HG03060 (cell line): ENCODE measurements around the gene HAPLN3.

ENCODE experiments used
- ATAC-seq: cut with Tn5 transposase; IDR thresholded peaks from one replicate; pipeline ENCODE4 v1.9.1; 2021; ENCODE audit warnings: low read depth, moderate number of reproducible peaks; ENCODE audit not compliant: unreplicated experiment

HAPLN3 gene

DNA sequence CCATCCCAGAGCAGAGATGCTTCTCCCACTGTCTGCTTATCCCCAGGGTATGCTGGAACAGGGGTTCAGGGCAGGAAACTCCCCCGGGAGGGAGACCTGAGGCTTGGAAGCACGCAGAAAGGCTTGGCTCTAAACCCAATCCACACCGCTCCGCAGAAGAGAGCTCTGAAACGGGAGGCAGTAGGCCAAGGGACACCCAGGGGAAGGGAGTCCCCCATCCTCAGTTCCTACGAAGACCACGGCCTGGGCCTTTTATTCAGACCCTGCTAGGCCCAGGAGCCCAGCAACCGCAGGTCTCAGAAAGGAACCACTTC is 1.8 kb upstream of the HAPLN3 start:
- ATAC-seq = no peak

DNA sequence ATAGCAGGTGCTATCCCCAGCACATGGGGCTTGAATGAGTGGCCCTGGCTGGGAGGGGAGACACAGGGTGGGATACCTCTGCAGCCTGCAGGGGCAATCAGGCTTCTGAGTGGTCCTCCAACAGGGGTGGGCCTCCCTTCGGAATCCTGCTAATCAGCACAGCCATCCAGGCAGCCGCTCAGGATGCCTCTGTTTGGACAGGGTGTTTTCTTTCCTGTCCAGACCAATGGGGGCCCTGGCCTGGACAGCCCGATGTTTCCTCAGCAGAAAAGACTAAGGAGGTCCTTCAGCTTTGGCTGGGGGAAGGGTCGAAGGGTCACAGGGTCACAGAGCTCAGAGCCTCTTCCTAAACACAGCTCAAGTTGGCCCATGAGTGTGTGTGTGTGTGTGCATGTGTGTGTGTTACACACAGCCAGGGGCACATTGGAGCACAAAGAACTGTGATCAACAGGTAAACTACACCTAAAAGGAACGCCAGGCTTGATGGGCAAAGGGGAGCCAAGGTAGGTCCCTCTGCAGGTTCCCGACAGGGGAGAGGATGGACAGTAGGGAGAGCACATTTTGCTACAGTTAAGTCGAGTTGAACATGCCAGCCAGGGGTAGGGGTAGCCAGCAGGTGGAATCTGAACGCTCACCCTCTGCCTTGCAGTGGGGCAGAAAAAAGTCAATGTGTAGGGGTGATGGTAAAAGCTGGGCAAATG is 1.1 kb upstream of the HAPLN3 start:
- ATAC-seq = no peak

DNA sequence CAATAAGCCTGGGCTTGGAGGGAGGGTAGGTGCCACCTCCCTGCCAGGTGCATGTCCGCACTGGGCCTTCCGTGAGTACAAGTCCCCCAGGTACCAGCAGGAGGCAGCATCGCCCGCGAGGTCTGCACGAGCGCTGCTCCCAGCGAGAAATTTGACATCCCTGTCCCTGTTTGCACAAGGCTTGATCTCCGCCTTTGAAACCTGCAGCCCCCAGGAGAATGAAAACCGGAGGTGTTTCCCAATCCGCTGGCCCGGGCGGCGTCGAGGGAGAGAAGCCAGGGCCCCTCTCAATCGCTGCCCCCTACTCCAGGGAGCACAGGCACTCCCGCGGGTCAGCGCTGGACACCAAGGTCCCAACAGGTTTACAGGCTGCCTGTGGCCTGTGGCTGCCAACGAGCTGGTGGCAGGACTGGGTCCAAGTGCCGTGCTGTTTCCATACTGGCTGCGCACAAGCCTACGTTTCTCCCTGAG is 961 bp downstream of the HAPLN3 start:
- no peak for ATAC-seq

DNA sequence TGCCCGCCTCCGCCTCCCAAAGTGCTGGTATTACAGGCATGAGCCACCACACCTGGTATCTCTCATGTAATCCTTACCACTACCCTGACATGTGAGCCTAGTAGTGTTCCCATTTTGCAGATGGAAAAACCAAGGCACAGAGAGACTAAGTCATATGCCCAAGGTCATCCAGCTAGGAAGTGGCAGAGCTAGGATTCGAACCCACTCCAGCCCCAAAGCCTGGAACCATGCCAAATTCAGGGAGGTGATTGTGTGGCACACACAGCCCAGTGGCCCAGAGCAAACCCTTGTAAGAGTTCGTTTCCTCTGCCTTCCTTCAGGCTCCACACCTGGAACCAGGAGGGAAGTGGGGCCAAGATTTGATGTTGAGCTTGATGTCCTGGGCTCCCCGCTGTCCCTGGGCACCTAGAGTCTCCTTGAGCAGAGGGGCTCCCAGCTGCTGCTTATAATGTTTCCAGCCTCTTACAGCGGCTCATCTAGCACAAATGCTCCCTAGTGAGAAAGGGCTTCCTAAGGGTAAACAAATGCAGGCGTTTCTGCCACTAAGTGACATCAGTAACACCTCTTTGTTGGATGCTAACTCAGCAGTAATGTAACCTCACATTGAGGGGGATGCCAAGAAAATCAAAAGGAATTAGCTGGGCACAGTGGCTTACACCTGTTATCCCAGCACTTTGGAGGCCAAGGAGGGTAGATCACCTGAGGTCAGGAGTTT is 3.6 kb downstream of the HAPLN3 start:
- no peak for ATAC-seq

DNA sequence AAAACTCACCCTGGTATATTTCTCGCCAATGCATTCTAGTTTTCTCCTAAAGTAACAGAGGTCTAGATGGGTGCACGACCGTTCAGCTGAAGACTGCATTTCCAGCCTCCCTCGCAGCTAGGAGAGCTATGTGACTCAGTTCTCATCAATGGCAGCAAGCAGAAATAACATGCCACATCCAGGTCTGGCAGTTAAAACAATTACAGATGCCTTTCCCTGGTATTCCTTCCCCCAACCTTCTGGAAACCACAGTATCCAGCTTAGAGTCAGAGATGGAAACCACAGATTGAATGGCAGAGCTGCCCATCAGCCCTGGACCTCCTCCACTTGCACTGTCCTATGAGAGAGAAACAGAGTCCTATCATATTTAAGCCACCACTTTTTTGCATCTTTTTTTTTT is 4.8 kb downstream of the HAPLN3 start:
- no peak for ATAC-seq

DNA sequence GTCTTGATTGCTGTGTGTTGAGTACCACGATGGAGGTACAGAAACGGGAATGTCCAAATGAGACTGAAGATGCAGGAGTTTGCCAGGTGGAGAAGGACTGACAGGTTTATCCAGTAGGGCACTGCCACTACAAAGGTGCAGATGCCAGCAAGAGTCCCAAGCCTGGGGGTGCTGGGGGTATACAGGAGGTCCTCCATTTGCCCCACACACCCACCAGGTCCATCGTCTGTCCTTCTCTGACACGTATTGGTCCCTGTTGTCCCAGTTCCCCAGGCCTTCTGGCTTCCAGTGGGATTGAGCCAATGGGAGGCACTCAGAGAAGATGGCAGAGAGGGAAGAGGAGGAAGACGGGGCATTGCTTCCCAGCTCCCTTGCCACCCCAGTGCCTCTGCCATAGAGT is 6.6 kb downstream of the HAPLN3 start:
- no peak for ATAC-seq

DNA sequence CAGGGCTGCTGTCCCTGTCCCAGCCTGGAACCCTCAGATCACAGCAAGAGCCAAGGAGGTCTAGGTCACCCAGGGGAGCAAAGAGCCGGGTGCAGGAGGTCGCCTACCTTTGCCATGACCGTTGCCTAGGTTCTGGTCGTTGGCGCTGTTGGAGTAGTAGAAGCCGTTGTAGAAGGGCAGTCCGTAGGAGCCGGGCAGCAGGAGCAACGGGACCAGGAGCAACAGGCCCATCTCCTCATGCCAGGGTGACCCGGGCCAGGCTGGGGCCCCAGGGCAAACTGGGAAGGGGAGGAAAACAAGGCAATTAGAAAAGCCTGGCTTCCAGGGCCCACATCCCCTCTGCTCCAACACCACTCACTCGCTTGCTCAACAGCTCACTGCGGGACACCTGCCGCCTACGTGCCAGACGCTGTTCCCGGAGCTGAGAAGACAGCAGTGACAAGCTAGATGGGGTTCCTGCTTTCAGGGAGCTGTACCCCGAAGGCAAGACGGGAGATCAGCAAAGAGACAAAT is 8.2 kb downstream of the HAPLN3 start:
- ATAC-seq = no peak

DNA sequence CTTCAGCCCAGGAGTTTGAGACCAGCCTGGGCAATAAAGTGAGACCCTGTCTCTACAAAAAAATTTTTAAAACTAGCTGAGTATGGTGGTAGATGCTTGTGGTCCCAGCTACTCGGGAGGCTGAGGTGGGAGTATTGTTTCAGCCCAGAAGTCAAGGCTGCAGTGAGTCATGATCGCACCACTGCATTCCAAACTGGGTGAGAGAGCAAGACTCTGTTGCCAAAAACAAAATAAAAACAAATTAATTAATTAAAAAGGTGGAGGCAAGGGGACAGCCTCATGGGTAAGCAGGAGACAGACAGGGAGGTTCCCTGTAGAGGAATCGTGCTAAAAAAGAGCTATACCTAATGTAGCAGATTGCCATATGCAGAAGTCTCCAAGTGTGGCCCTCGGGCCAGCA is 12.6 kb downstream of the HAPLN3 start:
- no peak for ATAC-seq

DNA sequence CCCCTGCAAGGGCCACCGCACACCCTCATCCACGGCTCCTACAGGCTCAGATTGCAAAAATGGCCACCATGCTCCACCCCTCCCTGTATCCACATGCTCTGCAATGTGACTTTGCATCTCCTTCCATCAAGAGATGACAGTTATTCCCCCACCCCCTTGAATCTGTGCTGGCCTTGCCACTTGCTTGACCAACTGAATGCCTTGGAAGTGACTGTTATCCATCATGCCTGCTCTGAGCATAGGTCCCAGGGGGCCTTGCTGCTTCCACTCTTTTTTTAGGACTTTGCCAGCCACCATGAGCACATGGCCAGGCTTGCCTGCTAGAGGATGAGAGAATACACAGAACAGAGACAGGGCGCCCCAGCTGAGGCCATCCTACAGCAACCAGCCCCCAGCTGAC is 13.6 kb downstream of the HAPLN3 start:
- no peak for ATAC-seq

DNA sequence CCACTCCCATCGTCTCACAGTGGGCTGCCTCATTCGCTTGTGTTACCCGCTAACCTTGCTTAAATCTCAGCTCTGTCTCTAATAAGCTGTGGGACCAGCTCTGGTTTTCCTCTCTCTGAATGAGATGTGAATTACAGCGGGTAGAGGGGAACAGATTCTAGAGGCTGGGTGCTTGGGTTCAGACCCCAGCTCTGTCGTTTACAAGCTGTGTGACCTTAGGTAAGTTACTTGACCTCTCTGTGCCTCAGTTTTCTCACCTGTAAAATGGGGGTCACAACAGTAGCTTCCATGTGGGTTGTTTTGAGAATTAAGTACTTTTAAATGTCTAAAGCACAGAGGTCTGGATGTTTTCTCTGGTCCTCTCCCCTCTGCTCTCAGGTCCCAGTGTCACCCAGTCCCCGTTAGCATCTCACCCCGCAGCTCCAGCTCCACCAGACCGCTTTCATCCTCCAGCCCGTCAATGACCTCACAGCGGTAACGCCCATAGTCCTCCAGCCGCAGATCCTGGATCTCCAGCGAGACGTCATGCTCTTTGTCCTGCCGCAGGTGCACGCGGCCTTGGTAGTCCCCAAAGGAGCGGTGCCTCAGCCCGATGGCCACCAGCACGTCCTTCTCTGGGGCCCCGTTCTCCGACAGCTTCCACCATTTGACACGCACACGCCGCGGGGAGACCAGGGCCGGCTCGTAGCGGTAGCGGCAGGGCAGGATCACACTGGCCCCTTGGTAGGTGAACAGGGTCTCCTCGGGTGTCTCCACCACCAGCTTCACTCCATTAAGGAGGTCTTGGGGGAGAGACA is 14.2 kb downstream of the HAPLN3 start:
- ATAC-seq = no peak

DNA sequence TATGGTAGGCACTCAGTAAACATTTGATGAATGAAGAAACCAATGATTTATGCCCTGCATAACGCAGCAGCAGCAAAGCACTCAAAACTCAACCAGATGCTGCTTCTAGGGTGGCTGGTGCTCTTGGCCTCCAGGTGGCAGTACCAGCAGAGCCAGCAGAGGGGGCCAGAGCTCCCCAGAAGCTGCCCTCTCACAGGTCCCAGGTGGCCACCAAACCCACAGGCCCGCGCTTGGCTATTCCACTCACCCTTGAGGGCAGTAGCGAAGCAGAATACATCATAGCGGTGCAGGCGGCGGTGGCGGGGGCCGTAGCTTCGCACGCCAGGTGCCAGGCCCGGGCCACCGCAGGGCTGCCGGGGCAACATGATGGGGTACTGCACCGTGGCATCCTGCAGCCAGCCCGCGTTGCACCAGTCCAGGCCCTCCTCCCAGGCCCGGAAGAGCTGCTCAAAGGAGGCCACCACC is 16.6 kb downstream of the HAPLN3 start:
- no peak for ATAC-seq

DNA sequence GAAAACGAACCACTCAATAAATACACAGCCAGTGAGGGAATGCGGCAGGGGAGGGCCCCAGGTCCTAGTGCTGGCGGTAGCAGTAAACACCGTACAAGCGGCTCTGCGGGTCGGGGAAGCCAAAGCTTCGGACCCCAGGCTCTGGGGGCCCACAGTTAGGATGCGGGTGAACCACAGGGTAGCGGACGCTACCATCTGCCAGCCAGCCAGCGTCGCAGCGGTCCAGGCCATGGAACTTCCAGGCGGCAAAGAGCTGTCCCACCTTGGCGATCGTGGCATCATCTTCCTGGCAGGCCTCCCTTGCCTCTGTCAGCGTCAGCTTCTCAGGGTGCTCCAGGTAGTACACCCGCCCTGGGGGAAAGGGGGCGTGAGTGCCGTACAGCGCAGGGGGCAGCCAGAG is 17.4 kb downstream of the HAPLN3 start:
- no peak for ATAC-seq

DNA sequence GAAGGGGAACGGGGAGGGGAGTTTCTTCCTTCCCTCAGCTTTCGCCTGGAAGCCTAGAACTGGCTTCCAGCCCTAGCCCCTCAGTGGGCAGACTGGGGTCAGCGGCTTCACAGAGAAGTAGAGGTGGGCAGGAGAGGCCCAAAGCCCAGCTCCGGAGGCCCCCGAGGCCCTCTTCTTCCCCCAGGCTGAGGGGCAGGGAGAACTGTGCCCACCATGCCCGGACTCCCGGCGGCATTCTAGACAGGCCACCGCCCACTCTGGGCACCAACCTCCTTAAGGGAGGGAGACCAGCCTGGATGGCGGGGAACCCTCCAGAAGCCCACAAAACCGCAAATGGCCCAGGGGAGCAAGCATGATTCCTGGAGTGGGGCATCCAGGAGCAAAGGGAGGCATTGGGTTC is 17.9 kb downstream of the HAPLN3 start:
- ATAC-seq = no peak

DNA sequence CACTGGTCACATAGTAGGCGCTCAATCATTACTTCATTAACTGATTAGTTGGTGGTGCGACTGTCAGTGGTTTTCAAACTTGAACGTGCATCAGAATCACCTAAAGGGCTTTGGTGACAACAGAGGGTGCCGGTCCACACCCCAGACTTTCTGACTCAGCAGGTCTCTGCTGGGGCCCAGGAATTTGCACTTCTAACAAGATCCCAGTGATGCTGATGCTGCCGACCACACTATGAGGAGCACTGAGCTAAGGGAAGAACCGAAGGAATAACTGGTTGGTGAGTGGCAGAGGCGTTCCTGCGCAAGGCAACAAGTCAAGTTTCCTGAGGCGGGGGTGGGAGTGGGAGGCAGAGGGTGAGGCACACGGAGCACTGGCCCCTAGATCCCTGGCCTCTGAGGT is 18.8 kb downstream of the HAPLN3 start:
- no peak for ATAC-seq

DNA sequence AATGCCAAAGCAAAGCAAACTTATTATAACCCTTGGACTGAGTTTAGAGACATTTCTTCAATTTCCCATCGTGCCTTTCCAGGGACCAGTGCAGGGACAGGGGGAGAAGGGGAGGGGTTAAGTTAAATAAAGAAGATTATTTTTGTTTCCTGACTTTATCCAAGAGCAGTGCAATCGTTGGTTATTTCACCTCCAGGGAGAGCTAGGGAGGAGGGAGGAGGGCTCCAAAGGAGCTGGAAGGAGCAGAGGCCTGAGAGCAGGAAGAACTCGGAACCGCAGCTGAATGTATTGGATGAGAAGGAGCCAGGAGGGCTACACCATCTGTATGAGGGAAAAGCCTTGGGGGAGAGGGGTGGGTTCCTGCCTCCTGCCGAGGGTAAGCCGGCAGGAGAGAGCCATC is 20.7 kb downstream of the HAPLN3 start:
- ATAC-seq = no peak

DNA sequence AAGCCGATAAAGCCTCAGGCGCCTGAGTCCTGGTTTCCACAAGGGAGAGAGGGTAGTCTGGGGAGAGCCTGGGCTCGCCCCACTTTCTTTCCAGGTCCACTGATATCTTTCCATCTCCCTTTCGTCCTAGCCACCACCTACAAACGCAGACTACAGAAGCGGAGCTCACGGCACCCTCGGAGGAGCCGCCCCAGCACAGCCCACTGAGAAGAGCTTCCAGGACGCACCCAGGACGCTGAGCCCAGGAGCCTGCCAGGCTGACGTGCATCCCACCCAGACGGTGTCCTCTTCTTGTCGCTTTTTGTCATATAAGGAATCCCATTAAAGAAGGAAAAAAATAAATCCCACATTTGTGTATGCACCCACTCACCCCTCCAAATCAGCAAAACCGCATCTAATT is 21.1 kb downstream of the HAPLN3 start:
- no peak for ATAC-seq

DNA sequence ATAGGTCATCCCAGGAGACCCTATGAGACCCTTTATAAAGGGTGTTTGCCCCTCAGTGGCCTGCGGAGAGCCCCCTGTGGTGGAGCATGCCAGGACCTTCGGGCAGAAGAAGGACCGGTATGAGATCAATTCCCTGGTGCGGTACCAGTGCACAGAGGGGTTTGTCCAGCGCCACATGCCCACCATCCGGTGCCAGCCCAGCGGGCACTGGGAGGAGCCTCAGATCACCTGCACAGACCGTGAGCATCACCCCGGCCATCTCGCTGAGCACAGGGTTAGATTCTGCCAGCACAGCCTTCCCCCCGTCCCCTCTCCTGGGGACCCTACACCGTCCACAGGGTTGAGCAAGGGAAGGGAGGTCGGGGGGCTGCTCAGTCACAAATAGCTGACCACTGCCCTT is 21.6 kb downstream of the HAPLN3 start:
- no peak for ATAC-seq

DNA sequence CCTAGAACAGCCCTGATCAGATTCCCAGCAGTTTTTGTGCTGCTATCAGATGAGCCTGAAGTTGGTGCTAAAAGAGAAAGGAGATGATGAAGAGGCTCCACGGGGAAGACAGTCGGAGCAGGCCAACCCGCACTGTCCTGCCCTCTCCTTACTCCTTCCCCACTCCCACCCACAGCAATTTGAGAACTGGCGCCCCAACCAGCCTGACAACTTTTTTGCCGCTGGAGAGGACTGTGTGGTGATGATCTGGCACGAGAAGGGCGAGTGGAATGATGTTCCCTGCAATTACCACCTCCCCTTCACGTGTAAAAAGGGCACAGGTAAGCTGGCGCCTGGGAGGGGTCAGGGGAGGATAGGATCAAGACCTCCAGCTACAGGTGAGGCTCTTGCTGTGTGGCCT is 22.6 kb downstream of the HAPLN3 start:
- ATAC-seq = no peak

DNA sequence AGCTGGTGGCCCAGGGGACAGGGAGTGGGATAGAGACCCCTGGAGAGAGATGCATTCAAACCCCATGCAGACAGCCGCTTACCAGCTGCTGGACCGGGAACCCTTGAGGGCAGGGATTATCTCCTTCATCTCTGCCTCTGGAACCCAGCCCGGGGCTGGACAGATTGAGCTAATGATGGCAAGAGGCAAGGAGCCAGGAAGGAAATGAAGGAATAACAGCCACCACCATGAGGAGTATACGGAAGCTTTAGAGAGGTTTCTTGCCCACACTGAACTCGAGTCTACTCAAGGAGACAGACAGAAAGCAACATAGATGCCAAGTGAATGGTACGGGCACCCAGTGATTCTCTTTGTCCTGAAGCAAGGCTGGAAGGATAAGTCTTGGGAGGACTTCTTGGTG is 23.2 kb downstream of the HAPLN3 start:
- no peak for ATAC-seq

DNA sequence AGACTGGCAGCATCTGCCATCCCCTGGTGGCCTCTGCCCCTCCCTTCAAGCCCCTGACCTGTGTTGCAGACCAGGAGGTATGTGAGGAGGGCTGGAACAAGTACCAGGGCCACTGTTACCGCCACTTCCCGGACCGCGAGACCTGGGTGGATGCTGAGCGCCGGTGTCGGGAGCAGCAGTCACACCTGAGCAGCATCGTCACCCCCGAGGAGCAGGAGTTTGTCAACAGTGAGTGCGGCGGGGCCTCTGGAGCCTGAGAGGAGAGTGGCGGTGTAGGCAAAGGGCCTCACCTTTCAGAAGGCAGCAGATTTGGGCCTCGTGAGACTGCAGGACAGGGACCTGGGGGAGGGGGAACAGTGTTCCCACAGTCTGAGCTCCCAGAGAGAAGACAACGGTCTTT is 24.0 kb downstream of the HAPLN3 start:
- no peak for ATAC-seq

DNA sequence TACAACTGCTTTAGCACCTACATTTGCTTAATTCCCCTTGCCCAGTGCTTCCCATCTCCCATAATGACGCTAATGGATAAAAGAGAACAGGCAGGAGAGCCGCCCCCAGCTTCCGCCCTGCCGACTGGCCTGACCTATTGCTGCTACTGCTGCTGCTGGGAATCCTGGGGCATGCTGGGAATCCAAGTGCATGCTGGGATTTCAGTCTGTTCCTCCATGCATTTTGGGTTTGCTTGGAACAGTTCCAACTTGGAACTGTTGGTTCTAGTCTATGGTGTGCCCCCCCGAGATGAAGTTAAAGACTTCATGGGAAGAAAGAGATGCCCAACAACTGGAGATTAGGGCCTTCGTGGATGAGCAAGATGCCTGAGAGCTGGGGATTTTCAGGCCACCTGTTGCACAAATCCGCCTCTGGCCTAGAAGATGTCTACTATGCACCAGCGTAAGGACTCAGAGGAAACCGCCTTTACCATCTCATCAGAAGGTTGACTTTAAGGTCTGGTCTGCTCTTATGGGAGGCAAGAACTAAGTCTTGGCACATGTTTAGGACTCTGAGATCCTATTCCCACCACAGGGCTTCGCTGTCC is 29.0 kb downstream of the HAPLN3 start:
- ATAC-seq = no peak
